Skin epidermis (tissue), 12 donors: ENCODE data around the gene FTSJ1.
"Not testable (repeated sequence)": the region's sequence is repeated elsewhere in the genome, so short reads cannot be mapped to it uniquely, and the experiment has no call there.

Experiments used
- H3K27ac ChIP-seq, 21 experiments: fragments of 200-600 bp; sonication (generic) in 11 of 21; one replicate each; pipeline ENCODE4 v1.5.0; 2020; ENCODE audit warnings: mild to moderate bottlenecking in 3 of 21, inconsistent platforms in 2 of 21, moderate library complexity in 2 of 21
- H3K4me3 ChIP-seq, 7 experiments: fragments of 200-600 bp; sonication (generic) in 2 of 7; one replicate each; pipeline ENCODE4 v1.5.0; 2020; ENCODE audit warnings: inconsistent platforms in 2 of 7, mild to moderate bottlenecking in 2 of 7, moderate library complexity in 1 of 7

Gene FTSJ1, protein sequence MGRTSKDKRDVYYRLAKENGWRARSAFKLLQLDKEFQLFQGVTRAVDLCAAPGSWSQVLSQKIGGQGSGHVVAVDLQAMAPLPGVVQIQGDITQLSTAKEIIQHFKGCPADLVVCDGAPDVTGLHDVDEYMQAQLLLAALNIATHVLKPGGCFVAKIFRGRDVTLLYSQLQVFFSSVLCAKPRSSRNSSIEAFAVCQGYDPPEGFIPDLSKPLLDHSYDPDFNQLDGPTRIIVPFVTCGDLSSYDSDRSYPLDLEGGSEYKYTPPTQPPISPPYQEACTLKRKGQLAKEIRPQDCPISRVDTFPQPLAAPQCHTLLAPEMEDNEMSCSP

GRCh38 chrX:48475774-48476577 is at the start of gene FTSJ1:
Gene FTSJ1, plus strand, starts transcription at chrX:48476199. Its CDS starts 1,849 bp downstream, at chrX:48478048.
- Histone ChIP-seq H3K27ac (peak within 1 kb of the TSS in 20 of 21 experiments; percentile 64 to 89 (median 82)), H3K4me3 (peak within 1 kb of the TSS; percentile 53 to 78 (median 62))

DNA sequence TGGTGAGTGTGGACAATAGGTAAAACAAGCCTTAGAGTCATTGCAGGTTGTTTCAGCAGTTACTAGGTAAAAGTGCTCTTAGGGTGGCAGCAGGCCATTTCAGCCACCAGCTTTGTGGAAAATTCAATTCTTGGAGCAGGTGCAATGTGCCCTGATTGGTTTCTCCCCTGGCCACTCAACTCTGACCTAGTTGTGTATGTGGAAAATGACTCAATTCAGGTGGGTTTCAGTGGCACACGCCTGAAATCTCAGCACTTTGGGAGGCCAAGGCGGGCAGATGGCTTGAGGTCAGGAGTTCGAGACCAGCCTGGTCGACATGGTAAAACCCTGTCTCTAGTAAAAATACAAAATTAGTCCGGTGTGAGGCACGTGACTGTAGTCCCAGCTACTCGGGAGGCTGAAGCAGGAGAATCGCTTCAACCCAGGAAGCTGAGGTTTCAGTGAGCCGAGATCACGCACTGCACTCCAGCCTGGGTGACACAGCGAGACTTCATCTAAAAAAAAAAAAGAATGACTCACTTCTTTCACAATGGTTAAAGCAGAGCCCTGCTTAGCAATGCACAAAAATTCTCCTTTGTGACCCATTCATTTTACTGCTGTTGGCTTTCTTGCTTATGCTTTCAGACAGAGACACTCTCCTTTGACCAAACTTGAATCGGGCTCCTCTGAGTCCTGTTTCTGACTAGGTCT is 48.8 kb upstream of the FTSJ1 start:
- H3K4me3 ChIP-seq = not testable (repeated sequence)

DNA sequence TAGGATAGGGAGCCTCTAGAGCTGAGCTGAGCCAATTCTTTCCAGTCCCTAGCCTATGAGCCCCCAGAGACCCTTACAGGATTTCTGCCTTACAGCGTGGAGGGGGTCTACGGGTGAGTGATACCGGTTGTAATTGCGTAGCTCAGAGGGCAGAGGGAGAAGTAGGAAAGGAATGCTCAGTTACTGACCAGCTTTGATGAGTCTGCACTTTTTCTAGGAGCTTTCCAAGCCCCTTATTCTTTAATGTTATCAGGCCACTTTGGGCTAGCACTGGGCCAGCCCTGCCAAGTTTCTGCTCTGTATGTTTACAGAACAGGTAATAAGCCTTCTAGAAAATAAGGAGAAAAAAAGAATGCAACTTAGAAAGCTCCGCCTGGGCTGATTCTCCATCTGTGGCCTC is 46.4 kb upstream of the FTSJ1 start:
- H3K27ac ChIP-seq, H3K4me3 ChIP-seq: not testable (repeated sequence)

More for the DNA sequence above, 48.8 kb upstream of the FTSJ1 start:
- not testable (repeated sequence) for H3K27ac ChIP-seq

DNA sequence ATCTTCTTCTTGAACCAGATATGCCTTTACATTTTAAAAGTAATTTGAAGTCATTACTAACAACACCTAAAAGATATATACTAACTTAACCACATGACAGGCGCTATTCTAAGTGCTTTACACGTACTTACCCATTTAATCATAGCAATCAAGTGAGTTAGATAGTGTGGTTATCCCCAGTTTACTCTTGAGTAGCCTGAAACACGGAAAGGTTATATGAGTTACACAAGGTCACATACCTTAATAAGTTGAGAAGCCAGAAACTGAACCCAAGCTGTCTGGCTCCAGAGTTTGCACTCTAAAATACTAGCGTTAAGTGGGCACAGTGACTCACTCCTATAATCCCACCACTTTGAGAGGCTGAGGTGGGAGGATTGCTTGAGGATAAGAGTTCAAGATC is 45.8 kb upstream of the FTSJ1 start:
- H3K4me3 ChIP-seq, H3K27ac ChIP-seq: not testable (repeated sequence)

GRCh38 chrX:48433713-48434112 is 42.3 kb upstream of the FTSJ1 start:
- not testable (repeated sequence) for H3K4me3 ChIP-seq, H3K27ac ChIP-seq

DNA sequence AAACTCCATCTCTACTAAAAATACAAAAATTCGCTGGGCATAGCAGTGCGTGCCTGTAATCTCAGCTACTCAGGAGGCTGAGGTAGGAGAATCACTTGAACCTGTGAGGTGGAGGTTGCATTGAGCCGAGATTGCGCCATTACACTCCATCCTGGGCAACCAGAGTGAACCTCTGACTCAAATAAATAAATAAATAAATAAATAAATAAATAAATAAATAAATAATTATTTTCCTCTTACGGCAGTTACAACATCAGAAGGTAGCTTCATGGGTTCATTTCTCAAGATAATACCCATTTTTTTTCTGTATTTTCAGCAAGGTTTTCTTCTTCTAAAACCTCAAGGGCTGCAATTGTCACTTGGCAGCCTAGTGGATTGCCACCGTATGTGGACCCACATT is 28.8 kb upstream of the FTSJ1 start:
- not testable (repeated sequence) for H3K27ac ChIP-seq, H3K4me3 ChIP-seq

DNA sequence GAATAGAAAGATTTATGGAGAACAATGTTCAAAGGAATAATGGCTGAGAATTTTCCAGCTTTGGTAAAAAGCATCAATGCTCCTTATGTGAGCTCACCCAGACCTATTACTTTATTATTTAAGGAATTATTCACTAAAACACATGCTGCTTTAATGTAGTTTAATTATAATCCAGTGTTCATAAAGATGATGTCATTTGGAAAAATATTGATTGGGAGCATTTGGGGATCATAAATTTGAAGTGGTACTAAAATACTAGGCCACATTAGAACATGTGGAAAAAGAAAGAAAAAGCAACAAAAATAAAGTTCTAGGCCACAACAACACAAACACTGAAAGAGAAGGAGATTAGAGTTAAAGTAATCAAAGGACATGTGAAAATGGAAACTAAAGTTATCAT is 25.9 kb upstream of the FTSJ1 start:
- H3K27ac ChIP-seq = no peak overlapping the region
- H3K4me3 ChIP-seq = no peak overlapping the region

- Histone ChIP-seq H3K27ac (no peak overlapping the region), H3K4me3 (no peak overlapping the region)
These were observed 24.3 kb upstream of the FTSJ1 start for GRCh38 chrX:48451708-48452107.

DNA sequence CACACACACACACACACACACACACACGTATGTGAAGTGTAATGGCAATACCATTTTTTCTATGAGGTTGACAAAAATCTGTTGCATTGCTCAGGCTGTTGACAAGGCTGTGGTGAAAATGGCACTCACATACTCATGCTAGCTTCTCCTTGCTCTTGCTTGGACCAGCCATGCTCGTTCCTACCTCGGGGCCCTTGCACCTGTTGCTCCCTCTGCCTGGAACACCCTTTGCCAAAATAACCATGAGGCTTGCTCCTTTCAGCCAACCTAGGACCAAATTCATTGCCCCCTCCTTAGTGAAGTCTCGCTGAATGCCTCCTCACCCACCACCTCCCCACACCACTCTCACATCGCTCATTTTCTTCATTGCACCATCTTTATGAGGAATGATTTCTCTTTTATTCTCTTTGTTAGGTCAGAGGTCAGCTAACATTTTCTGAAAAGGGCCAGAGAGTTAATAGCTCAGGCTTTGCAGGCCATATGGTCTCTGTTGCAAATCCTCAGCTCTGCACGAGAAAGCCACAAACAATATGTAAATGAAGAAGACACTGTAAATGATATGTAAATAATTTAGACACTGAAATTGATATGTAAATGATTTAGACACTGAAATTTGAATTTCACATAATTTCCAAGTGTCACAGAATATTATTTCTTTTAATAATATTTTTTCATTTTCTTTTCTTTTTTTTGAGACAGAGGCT is 19.2 kb upstream of the FTSJ1 start:
- H3K4me3 ChIP-seq = no peak overlapping the region
- no peak overlapping the region for H3K27ac ChIP-seq

- Histone ChIP-seq H3K27ac (no peak overlapping the region), H3K4me3 (no peak overlapping the region)
These were observed 17.3 kb upstream of the FTSJ1 start for GRCh38 chrX:48458711-48459110.

DNA sequence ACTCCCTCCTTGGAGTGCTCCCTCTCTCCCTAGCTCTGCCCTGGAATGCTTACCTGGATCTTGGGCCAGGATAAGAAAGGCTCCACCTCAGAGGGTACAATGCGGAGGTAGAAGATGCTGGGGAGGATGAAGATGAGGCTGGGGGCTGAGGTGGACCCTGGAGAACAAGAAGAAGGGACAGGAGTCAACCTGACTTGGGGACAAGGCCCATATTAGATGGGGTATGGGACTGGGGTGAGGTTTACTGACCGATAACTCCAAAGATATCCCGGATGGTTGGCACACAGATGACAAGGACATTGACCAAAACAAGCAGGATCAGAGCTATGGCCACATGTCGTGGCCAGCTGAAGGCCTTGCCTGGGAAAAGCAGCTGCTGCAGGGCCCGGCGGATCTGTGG is 16.5 kb upstream of the FTSJ1 start:
- H3K27ac ChIP-seq = no peak overlapping the region

GRCh38 chrX:48460031-48460430 is 16.0 kb upstream of the FTSJ1 start:
- no peak overlapping the region for H3K27ac ChIP-seq

More for the DNA sequence above, 16.5 kb upstream of the FTSJ1 start:
- H3K4me3 ChIP-seq = no peak overlapping the region

GRCh38 chrX:48460606-48461005 is 15.4 kb upstream of the FTSJ1 start:
- H3K4me3 ChIP-seq = no peak overlapping the region
- no peak overlapping the region for H3K27ac ChIP-seq

More at GRCh38 chrX:48460031-48460430, 16.0 kb upstream of the FTSJ1 start:
- no peak overlapping the region for H3K4me3 ChIP-seq

DNA sequence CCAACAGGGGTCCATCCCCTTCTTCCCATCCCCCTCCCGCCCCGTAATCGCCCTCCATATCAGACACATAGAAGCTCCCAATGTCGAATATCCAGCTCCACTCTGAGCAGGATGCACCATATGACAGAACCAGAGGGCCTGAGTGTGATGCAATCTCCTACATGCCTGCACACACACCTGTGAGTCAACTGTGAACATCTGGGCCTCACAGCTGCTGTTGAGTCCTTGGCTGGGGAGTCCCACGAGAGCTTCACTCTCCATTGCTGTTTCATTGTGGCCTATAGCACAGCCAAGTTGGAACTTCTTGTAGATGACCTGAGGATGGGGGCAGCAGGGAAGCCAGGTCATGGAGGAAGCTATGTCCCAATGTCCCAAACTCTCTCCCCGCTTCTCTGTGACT is 14.2 kb upstream of the FTSJ1 start:
- no peak overlapping the region for H3K4me3 ChIP-seq
- no peak overlapping the region for H3K27ac ChIP-seq

- H3K4me3 ChIP-seq = no peak overlapping the region
- H3K27ac ChIP-seq = peak overlapping the region in 9 of 21 experiments; percentile 31 to 67 (median 51)
These were observed 10.6 kb upstream of the FTSJ1 start for GRCh38 chrX:48465336-48465933.

DNA sequence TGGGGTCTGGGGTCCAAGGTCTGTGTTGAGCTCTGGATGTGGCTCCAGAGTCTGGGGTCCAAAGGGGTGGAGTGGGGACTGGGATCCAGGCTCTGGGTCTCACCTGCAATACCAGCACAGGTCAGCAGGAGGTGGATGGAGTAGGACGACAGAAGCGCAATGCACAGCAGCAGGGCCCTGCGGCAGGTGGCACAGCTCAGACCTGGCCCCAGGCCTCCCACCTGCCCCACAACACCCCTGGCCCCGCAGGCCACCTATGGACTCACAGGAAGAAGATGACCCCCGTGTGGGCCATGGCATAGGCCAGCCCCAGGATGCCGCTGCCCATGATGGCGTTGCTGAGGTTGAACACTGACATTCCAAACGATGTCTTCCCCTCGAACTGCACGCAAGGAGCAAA is 9.3 kb upstream of the FTSJ1 start:
- Histone ChIP-seq H3K4me3 (peak overlapping the region in 1 of 7 experiments; percentile 40), H3K27ac (peak overlapping the region in 5 of 21 experiments; percentile 51 to 73 (median 54))

DNA sequence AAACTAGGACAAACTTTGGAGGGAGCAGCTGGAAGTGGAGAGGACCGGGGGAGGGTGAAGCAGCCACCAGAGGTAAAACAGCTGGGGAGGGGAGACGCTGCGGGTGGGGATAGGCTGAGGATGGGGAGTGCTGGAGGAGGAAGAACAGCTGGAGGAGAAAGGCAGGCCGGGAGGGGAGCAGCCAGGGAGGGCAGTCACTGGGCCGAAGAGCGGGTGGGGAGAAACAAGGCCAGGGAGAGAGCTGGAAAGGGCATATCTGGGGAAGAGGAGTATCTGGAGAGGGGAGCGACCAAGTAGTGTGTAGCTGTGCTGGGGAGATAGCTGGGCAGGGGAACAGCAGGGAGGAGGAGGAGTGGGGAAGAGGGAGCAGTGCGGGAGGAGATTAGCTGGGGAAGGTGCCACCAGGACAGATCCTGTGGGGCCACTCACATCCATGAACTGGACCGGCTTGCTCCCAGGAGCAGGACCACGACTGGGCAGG is 8.7 kb upstream of the FTSJ1 start:
- Histone ChIP-seq H3K27ac (peak overlapping the region in 13 of 21 experiments; percentile 9 to 83 (median 62)), H3K4me3 (peak overlapping the region in 6 of 7 experiments; percentile 19 to 40 (median 28))

DNA sequence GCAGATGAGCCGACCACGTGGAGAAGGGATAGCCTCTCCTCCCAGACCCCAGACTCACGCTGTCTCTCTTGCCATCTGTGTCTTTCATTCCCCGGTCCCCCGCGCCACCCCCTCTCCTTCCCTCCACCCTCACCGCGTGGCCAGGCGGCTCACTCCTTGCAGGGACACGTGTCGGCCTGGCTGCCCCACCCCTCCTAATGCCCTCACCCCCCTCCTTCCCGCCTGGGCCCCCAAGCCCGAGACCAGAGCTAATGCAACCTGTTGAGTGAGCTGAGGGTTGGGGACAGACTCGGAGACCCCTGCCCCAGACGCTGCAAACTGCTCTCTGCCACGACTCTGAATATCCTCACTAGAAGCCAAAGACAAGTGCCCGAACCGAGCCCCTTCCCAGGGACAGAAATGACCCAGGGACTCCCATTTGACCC is 7.7 kb upstream of the FTSJ1 start:
- Histone ChIP-seq H3K4me3 (peak overlapping the region; percentile 19 to 40 (median 30)), H3K27ac (peak overlapping the region in 17 of 21 experiments; percentile 21 to 83 (median 63))
